Smooth muscle cell (in vitro differentiated cells): ENCODE results near the gene TM9SF3. TPM values are rescaled to one million over a fixed set of nuclear protein-coding genes. Genes with fewer than 3 reads are reported as not detected.

Source experiments
- DNase-seq: peaks from one replicate; lab custom pipeline; 2025; ENCODE audit not compliant: unreplicated experiment; lab: John Stamatoyannopoulos, UW
- H2AFZ ChIP-seq: fragments of 200-600 bp; sonication (generic); 2 replicates; pipeline ENCODE4 v1.6.0; 2016; ENCODE audit warnings: antibody characterized with exemption, low read depth, mild to moderate bottlenecking
- H3F3A ChIP-seq: fragments of 200-600 bp; sonication (generic); 2 replicates; pipeline ENCODE4 v1.6.0; 2017; ENCODE audit warnings: antibody characterized with exemption, low read depth
- H3K27ac ChIP-seq: fragments of 200-600 bp; sonication (generic); 2 replicates; pipeline ENCODE4 v1.5.1; 2016; ENCODE audit warnings: low read depth, mild to moderate bottlenecking
- H3K27me3 ChIP-seq: fragments of 200-600 bp; sonication (generic); 2 replicates; pipeline ENCODE4 v1.6.1; 2016; ENCODE audit warnings: low read depth, mild to moderate bottlenecking
- H3K36me3 ChIP-seq: fragments of 200-600 bp; sonication (generic); 2 replicates; pipeline ENCODE4 v1.5.1; 2016; ENCODE audit warnings: low read depth
- H3K4me1 ChIP-seq: fragments of 200-600 bp; sonication (generic); 2 replicates; pipeline ENCODE4 v1.5.1; 2016; ENCODE audit warnings: low read depth
- H3K4me2 ChIP-seq: fragments of 200-600 bp; sonication (generic); 2 replicates; pipeline ENCODE4 v1.6.0; 2016; ENCODE audit warnings: mild to moderate bottlenecking
- H3K4me3 ChIP-seq: fragments of 200-600 bp; sonication (generic); 2 replicates; pipeline ENCODE4 v1.5.1; 2016; ENCODE audit warnings: mild to moderate bottlenecking
- H3K79me2 ChIP-seq: fragments of 200-600 bp; sonication (generic); 2 replicates; pipeline ENCODE4 v1.6.0; 2016; ENCODE audit warnings: low read depth, mild to moderate bottlenecking
- H3K9ac ChIP-seq: fragments of 200-600 bp; sonication (generic); 2 replicates; pipeline ENCODE4 v1.6.0; 2016; ENCODE audit warnings: low read depth
- H3K9me3 ChIP-seq: fragments of 200-600 bp; sonication (generic); replicated peaks from 2 replicates; pipeline ENCODE4 v1.5.1; 2016; ENCODE audit warnings: low read depth
- H4K20me1 ChIP-seq: fragments of 200-600 bp; sonication (generic); 2 replicates; pipeline ENCODE4 v1.6.0; 2016; ENCODE audit warnings: low read depth
- WGBS: methylation state at CpG from one replicate; pipeline ENCODE4 v1.1.7; 2016; ENCODE audit warnings: low lambda C conversion rate; 5-methylcytosine and 5-hydroxymethylcytosine counted together
- polyA plus RNA-seq: library from polyadenylated mRNA; unstranded; fragments of >200 nt; fragmentation: Nextera tagmentation; extraction: Ambion mirVana; gene quantifications from 2 replicates; pipeline ENCODE4 v1.2.1, GENCODE V29; 2016
- total RNA-seq: library from RNA; depleted of rRNA; stranded (reverse); fragments of >200 nt; gene quantifications from 2 replicates; pipeline ENCODE4 v1.2.3, GENCODE V29; 2014
- TF ChIP-seq, protein P1 (sequence below): fragments of 200-600 bp; sonication (generic); IDR thresholded peaks from 2 replicates; pipeline ENCODE4 v1.5.1; 2017; ENCODE audit warnings: borderline replicate concordance, mild to moderate bottlenecking, antibody characterized with exemption; ENCODE audit not compliant: insufficient read depth, poor library complexity, severe bottlenecking

TM9SF3 gene
- total and polyA plus RNA-seq, 2 experiments from 2014 or later = 126 to 138 TPM

DNA sequence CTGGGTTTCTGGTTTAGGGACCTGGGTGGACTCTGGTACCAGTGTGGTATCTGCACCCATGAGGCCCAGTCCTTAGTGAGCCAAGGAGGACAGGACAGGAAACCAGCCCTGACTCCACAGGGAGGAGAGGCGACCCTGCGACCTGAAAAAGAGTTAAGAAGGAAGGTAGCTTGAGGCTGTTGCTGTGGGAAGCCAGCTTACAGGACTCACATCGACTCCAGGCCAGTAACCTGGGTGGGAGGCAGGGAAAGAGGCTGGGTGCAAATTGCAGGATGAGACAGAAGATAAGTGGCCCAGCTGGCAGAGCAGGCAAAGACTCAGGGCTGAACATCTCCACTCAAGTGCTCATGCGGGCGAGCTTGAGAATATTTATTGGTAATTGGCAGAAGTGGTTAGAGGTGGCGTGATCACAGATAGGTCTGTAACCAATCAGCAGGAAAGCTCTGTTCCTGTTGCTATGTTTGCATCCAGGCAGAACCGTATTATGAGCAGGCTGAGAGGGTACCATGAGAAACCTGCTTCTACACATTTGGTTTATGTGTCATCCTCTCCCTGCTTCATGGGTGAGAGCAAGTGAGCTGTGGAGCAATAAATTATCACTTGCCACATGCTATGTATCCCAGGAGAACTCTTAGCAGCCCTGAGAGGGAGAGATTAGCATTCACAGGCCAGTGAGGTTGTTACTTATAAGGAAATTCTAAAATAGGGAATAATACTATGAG is 84.1 kb downstream of the TM9SF3 start:
- no peak overlapping the region for H3K4me3 ChIP-seq
- no peaks in the 10 kb centered on the region for H3K79me2 ChIP-seq
- H3K27ac ChIP-seq = peak overlapping the region; percentile 46
- no peaks in the 10 kb centered on the region for H4K20me1 ChIP-seq
- no peaks in the 10 kb centered on the region for H3K4me1 ChIP-seq
- H3K9ac ChIP-seq = no peak overlapping the region
- H3K4me2 ChIP-seq = no peak overlapping the region
- H3K9me3 ChIP-seq = no peaks in the 10 kb centered on the region
- no peaks in the 10 kb centered on the region for H3F3A ChIP-seq
- no peaks in the 10 kb centered on the region for H3K27me3 ChIP-seq
- TF ChIP-seq, protein P1, sequence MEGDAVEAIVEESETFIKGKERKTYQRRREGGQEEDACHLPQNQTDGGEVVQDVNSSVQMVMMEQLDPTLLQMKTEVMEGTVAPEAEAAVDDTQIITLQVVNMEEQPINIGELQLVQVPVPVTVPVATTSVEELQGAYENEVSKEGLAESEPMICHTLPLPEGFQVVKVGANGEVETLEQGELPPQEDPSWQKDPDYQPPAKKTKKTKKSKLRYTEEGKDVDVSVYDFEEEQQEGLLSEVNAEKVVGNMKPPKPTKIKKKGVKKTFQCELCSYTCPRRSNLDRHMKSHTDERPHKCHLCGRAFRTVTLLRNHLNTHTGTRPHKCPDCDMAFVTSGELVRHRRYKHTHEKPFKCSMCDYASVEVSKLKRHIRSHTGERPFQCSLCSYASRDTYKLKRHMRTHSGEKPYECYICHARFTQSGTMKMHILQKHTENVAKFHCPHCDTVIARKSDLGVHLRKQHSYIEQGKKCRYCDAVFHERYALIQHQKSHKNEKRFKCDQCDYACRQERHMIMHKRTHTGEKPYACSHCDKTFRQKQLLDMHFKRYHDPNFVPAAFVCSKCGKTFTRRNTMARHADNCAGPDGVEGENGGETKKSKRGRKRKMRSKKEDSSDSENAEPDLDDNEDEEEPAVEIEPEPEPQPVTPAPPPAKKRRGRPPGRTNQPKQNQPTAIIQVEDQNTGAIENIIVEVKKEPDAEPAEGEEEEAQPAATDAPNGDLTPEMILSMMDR = no peak
- no peak overlapping the region for H2AFZ ChIP-seq
- 83% methylated on average over 7 of the region's 7 CpGs for WGBS
- no peak for DNase-seq
- H3K36me3 ChIP-seq = no peaks in the 10 kb centered on the region

DNA sequence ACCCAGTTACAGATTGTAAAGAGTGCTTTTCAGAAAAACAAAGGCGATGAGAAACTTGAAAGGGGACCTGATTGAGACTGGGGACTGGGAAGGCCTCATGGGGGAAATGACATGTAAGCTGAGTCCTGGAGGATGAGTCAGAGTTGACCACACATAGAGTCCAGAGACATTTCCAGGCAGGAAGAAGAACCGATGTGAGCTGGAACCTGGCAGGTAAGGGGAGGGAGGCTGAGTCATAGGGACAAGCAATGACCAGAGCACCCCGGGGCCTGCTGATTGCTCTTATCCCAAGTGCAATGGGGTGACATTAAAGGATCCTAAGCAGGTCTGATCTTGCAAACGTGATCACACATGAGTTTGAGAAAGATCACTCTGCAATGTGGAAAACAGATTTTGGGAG is 84.8 kb downstream of the TM9SF3 start:
- H3K4me2 ChIP-seq = no peak overlapping the region
- H3K36me3 ChIP-seq = no peaks in the 10 kb centered on the region
- no peaks in the 10 kb centered on the region for H3K4me1 ChIP-seq
- H2AFZ ChIP-seq = no peak overlapping the region
- WGBS = 48% methylated on average over 4 of the region's 4 CpGs
- peak overlapping the region; percentile 47 for H3K27ac ChIP-seq
- no peaks in the 10 kb centered on the region for H3K79me2 ChIP-seq
- H3F3A ChIP-seq = no peaks in the 10 kb centered on the region
- DNase-seq = no peak
- H3K27me3 ChIP-seq = no peaks in the 10 kb centered on the region
- H3K9ac ChIP-seq = no peak overlapping the region
- H3K9me3 ChIP-seq = no peaks in the 10 kb centered on the region
- no peak overlapping the region for H3K4me3 ChIP-seq
- TF ChIP-seq, protein P1 = no peak
- H4K20me1 ChIP-seq = no peaks in the 10 kb centered on the region

DNA sequence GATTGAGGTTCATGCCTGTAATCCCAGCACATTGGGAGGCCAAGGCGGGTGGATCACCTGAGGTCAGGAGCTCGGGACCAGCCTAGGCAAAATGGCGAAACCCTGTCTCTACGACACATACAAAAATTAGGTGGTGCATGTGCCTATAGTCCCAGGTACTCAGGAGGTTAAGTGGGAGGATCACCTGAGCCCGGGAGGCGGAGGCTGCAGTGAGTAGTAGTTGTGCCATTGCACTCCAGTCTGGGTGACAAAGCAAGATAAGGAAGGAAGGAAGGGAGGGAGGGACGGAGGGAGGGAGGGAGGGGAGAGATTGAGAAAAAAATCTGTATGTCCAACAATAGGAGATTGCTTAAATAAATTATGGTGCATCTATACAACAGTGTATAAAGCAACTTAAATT is 86.3 kb downstream of the TM9SF3 start:
- 87% methylated on average over 6 of the region's 7 CpGs for WGBS
- no peaks in the 10 kb centered on the region for H4K20me1 ChIP-seq
- TF ChIP-seq, protein P1 = no peak

DNA sequence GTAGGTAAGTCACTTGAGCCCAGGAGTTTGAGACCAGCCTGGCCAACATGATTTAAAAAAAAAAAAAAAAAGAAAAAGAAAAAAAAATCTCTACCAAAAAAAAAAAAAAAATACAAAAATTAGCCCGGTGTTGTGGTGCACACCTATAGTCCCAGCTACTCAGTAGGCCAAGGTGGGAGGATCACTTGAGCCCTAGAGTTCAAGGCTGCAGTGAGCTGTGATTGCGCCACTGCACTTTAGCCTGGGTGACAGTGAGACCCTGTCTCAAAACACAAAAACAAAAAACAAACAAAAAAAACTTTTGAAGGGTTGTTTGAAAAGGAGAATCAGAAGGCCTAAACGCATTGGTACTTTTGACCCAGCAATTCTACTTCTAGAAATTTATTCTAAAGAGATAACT is 86.8 kb downstream of the TM9SF3 start:
- TF ChIP-seq, protein P1 = no peak
- no peaks in the 10 kb centered on the region for H4K20me1 ChIP-seq
- H3K9me3 ChIP-seq = no peaks in the 10 kb centered on the region
- H3K4me3 ChIP-seq = no peak overlapping the region
- H3K27me3 ChIP-seq = no peaks in the 10 kb centered on the region
- no peak overlapping the region for H3K9ac ChIP-seq
- WGBS = 93% methylated on average over 3 of the region's 3 CpGs
- H2AFZ ChIP-seq = no peak overlapping the region
- H3K4me2 ChIP-seq = no peak overlapping the region
- DNase-seq = no peak
- H3K4me1 ChIP-seq = no peaks in the 10 kb centered on the region
- no peak overlapping the region for H3K27ac ChIP-seq
- no peaks in the 10 kb centered on the region for H3K79me2 ChIP-seq
- no peaks in the 10 kb centered on the region for H3F3A ChIP-seq
- H3K36me3 ChIP-seq = no peaks in the 10 kb centered on the region

More for the DNA sequence above, 86.3 kb downstream of the TM9SF3 start:
- no peaks in the 10 kb centered on the region for H3K36me3 ChIP-seq
- H3K4me3 ChIP-seq = no peak overlapping the region
- no peak overlapping the region for H3K27ac ChIP-seq
- H3F3A ChIP-seq = no peaks in the 10 kb centered on the region
- no peak overlapping the region for H2AFZ ChIP-seq
- no peak overlapping the region for H3K9ac ChIP-seq
- H3K27me3 ChIP-seq = no peaks in the 10 kb centered on the region
- no peaks in the 10 kb centered on the region for H3K4me1 ChIP-seq
- no peak for DNase-seq
- no peak overlapping the region for H3K4me2 ChIP-seq
- H3K9me3 ChIP-seq = no peaks in the 10 kb centered on the region
- H3K79me2 ChIP-seq = no peaks in the 10 kb centered on the region
